Measurements from ENCODE around the gene WWOX. TPM values are rescaled to one million over a fixed set of nuclear protein-coding genes. Genes with fewer than 3 reads are reported as not detected.

The WWOX gene
- total and polyA plus RNA-seq, 2 donors (not counting 1 experiment from before 2014, with no cell fraction given) = 10.5 to 42.3 TPM

- TF ChIP-seq EZH2 (IDR thresholded peaks at IDR 0.05; ENCODE audit: borderline replicate concordance, insufficient read depth, low read depth, low read length, poor library complexity, severe bottlenecking) (no peak), CTCF (IDR thresholded peaks at IDR 0.05) (no peak)
- Histone ChIP-seq H3K36me3 (replicated peaks in 1 of 2; ENCODE audit: control extremely low read depth in 1 of 2, control insufficient read depth in 1 of 2, extremely low read depth in 1 of 2, insufficient read depth in 2 of 2, low read length in 1 of 2) (no peaks in the 10 kb centered on the region), H3K27me3 (replicated peaks in 1 of 4; ENCODE audit: control extremely low read depth in 1 of 4, control insufficient read depth in 3 of 4, insufficient read depth in 4 of 4, low read length in 3 of 4) (no peaks in the 10 kb centered on the region), H3K27ac (ENCODE audit: low read length in 2 of 2) (no peak overlapping the region), H3K9me3 (ENCODE audit: control extremely low read depth in 1 of 3, control insufficient read depth in 2 of 3, insufficient read depth in 1 of 3, low read length in 2 of 3) (no peaks in the 10 kb centered on the region), H4K20me1 (ENCODE audit: control insufficient read depth, insufficient read depth, low read length, poor library complexity, severe bottlenecking) (no peaks in the 10 kb centered on the region), H3K4me2 (replicated peaks; ENCODE audit: low read depth, low read length, poor library complexity, severe bottlenecking) (no peak overlapping the region), H3K79me2 (ENCODE audit: control insufficient read depth, insufficient read depth, low read length) (no peaks in the 10 kb centered on the region), H2AFZ (ENCODE audit: insufficient read depth, low read depth, low read length, poor library complexity, severe bottlenecking) (no peak overlapping the region), H3K9ac (ENCODE audit: low read length) (no peak overlapping the region), H3K4me3 (ENCODE audit: control extremely low read depth in 1 of 5, extremely low read depth in 1 of 5, insufficient read depth in 1 of 5, low read depth in 2 of 5, low read length in 4 of 5) (no peak overlapping the region), H3K4me1 (ENCODE audit: control insufficient read depth in 2 of 2, insufficient read depth in 2 of 2, low read length in 2 of 2) (no peaks in the 10 kb centered on the region)
- intact Hi-C loops (cut with micrococcal nuclease) = no loop called here
- no peak for DNase-seq
- POLR2A ChIA-PET = no interaction called here
- H3K4me3 Mint-ChIP-seq = no peak overlapping the region
- no peak for ATAC-seq (ENCODE audit: low read depth)
- peaks cover 14% of the 10 kb centered on the region for H3K27me3 Mint-ChIP-seq
- no peaks in the 10 kb centered on the region for H3K9me3 Mint-ChIP-seq (ENCODE audit: insufficient read depth)
- 50% methylated on average over 1 of the region's 1 CpG for WGBS (ENCODE audit: insufficient coverage)
- CTCF ChIA-PET = interaction anchor here (1.1 kb wide), 1 partner anchor 20 kb away, joined by 3 read pairs; no protein-coding TSS in a partner anchor
- H3K27ac Mint-ChIP-seq = no peak overlapping the region
- H3K4me1 Mint-ChIP-seq = peaks cover 7% of the 10 kb centered on the region
These were observed 970.2 kb downstream of the WWOX start for GRCh38 chr16:79069633-79070032.

DNA sequence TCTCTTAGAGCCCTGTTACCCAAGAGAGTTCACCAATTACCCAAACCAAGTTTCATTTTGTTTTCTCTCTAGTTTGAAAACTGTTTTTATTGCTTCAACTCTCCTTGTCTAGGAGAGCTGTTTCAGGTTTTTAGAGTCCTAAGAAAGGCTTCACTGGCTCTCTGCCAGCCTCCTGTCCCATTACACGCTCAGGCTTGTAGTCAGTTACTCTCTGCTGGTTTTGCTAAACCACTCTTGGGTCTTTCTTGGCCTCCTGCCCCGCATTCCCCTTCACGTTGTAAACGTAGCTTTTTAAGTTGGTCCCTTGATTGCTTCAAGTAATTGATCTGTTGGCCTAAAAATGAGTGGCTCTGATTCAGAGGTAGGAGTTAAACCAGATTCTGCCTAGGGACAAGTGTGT, 972.0 kb downstream of the WWOX start:
- Histone ChIP-seq H3K36me3 (replicated peaks in 1 of 2; ENCODE audit: control extremely low read depth in 1 of 2, control insufficient read depth in 1 of 2, extremely low read depth in 1 of 2, insufficient read depth in 2 of 2, low read length in 1 of 2) (no peaks in the 10 kb centered on the region), H3K4me2 (replicated peaks; ENCODE audit: low read depth, low read length, poor library complexity, severe bottlenecking) (no peak overlapping the region), H4K20me1 (ENCODE audit: control insufficient read depth, insufficient read depth, low read length, poor library complexity, severe bottlenecking) (no peaks in the 10 kb centered on the region), H2AFZ (ENCODE audit: insufficient read depth, low read depth, low read length, poor library complexity, severe bottlenecking) (no peak overlapping the region), H3K4me1 (ENCODE audit: control insufficient read depth in 2 of 2, insufficient read depth in 2 of 2, low read length in 2 of 2) (no peaks in the 10 kb centered on the region), H3K27me3 (replicated peaks in 1 of 4; ENCODE audit: control extremely low read depth in 1 of 4, control insufficient read depth in 3 of 4, insufficient read depth in 4 of 4, low read length in 3 of 4) (peaks cover 0 to 3% (median 0%) of the 10 kb centered on the region in 4 experiments), H3K79me2 (ENCODE audit: control insufficient read depth, insufficient read depth, low read length) (no peaks in the 10 kb centered on the region), H3K9me3 (ENCODE audit: control extremely low read depth in 1 of 3, control insufficient read depth in 2 of 3, insufficient read depth in 1 of 3, low read length in 2 of 3) (no peaks in the 10 kb centered on the region), H3K4me3 (ENCODE audit: control extremely low read depth in 1 of 5, extremely low read depth in 1 of 5, insufficient read depth in 1 of 5, low read depth in 2 of 5, low read length in 4 of 5) (no peak overlapping the region), H3K27ac (ENCODE audit: low read length in 2 of 2) (no peak overlapping the region), H3K9ac (ENCODE audit: low read length) (no peak overlapping the region)
- Mint-ChIP-seq H3K9me3 (ENCODE audit: insufficient read depth) (no peaks in the 10 kb centered on the region), H3K27me3 (peaks cover 24% of the 10 kb centered on the region), H3K4me3 (no peak overlapping the region), H3K27ac (no peak overlapping the region), H3K4me1 (peaks cover 7% of the 10 kb centered on the region)
- no peak for ATAC-seq (ENCODE audit: low read depth)
- intact Hi-C loops (cut with micrococcal nuclease) = no loop called here
- DNase-seq = no peak
- 21% methylated on average over 4 of the region's 4 CpGs for WGBS (ENCODE audit: insufficient coverage)
- TF ChIP-seq CTCF (IDR thresholded peaks at IDR 0.05) (no peak), EZH2 (IDR thresholded peaks at IDR 0.05; ENCODE audit: borderline replicate concordance, insufficient read depth, low read depth, low read length, poor library complexity, severe bottlenecking) (no peak)
- ChIA-PET POLR2A (no interaction called here), CTCF (no interaction called here)
